HUES6 (cell line): ENCODE data around the gene CXCL13.
"Not testable (repeated sequence)": the region's sequence is repeated elsewhere in the genome, so short reads cannot be mapped to it uniquely, and the experiment has no call there.

Source experiments
- H3K27ac ChIP-seq: 2 replicates; pipeline ENCODE4 v1.7.0; 2013; ENCODE audit warnings: low read depth, mild to moderate bottlenecking, low read length, inconsistent platforms
- H3K27me3 ChIP-seq: 2 replicates; pipeline ENCODE4 v1.6.1; 2013; ENCODE audit warnings: low read length; ENCODE audit not compliant: control insufficient read depth, insufficient read depth
- H3K36me3 ChIP-seq: 2 replicates; pipeline ENCODE4 v1.6.1; 2013; ENCODE audit warnings: low read length; ENCODE audit not compliant: control insufficient read depth, insufficient read depth
- H3K4me1 ChIP-seq: 2 replicates; pipeline ENCODE4 v1.6.1; 2013; ENCODE audit warnings: low read length; ENCODE audit not compliant: control insufficient read depth, insufficient read depth
- H3K4me3 ChIP-seq: 2 replicates; pipeline ENCODE4 v1.5.1; 2013; ENCODE audit warnings: low read depth, low read length
- H3K9ac ChIP-seq: one replicate; pipeline ENCODE4 v1.6.1; 2013; ENCODE audit warnings: mild to moderate bottlenecking, low read length
- H3K9me3 ChIP-seq: 2 replicates; pipeline ENCODE4 v1.6.1; 2013; ENCODE audit warnings: low read depth, low read length; ENCODE audit not compliant: control insufficient read depth, insufficient read depth

Gene CXCL13

GRCh38 chr4:77605210-77605902 lies at the start of gene CXCL13:
Gene CXCL13 (plus strand): TSS chr4:77605820. CDS start chr4:77605866, 46 bp downstream.
- Histone ChIP-seq H3K4me3 (no peak within 1 kb of the TSS), H3K27ac (no peak within 1 kb of the TSS), H3K36me3 (no peaks in the 10 kb centered on the region), H3K4me1 (no peaks in the 10 kb centered on the region), H3K9me3 (no peaks in the 10 kb centered on the region), H3K27me3 (no peaks in the 10 kb centered on the region), H3K9ac (no peak within 1 kb of the TSS)

- Histone ChIP-seq H3K36me3 (no peaks in the 10 kb centered on the region), H3K9me3 (peaks cover 20% of the 10 kb centered on the region), H3K27me3 (no peaks in the 10 kb centered on the region), H3K9ac (no peak overlapping the region), H3K4me3 (no peak overlapping the region), H3K4me1 (no peaks in the 10 kb centered on the region), H3K27ac (no peak overlapping the region)
Measured at GRCh38 chr4:77560170-77560569, 45.5 kb upstream of the CXCL13 start.

- H3K9ac ChIP-seq, H3K4me1 ChIP-seq, H3K27ac ChIP-seq, H3K36me3 ChIP-seq, H3K27me3 ChIP-seq, H3K4me3 ChIP-seq: not testable (repeated sequence)
- H3K9me3 ChIP-seq: peaks cover 15% of the 10 kb centered on the region
Measured at GRCh38 chr4:77561720-77562119, 43.9 kb upstream of the CXCL13 start.

- H3K4me3 ChIP-seq: no peak overlapping the region
- H3K36me3 ChIP-seq: no peaks in the 10 kb centered on the region
- H3K27ac ChIP-seq: no peak overlapping the region
- H3K9me3 ChIP-seq: peaks cover 19% of the 10 kb centered on the region
- H3K27me3 ChIP-seq: no peaks in the 10 kb centered on the region
- no peaks in the 10 kb centered on the region for H3K4me1 ChIP-seq
- no peak overlapping the region for H3K9ac ChIP-seq
Measured at GRCh38 chr4:77564231-77564630, 41.4 kb upstream of the CXCL13 start.

GRCh38 chr4:77566148-77566547 lies 39.5 kb upstream of the CXCL13 start:
- H3K36me3 ChIP-seq: no peaks in the 10 kb centered on the region
- peaks cover 15% of the 10 kb centered on the region for H3K9me3 ChIP-seq
- no peak overlapping the region for H3K9ac ChIP-seq
- H3K27me3 ChIP-seq: no peaks in the 10 kb centered on the region
- H3K4me1 ChIP-seq: no peaks in the 10 kb centered on the region
- no peak overlapping the region for H3K4me3 ChIP-seq
- no peak overlapping the region for H3K27ac ChIP-seq

- peaks cover 6% of the 10 kb centered on the region for H3K9me3 ChIP-seq
- H3K9ac ChIP-seq: no peak overlapping the region
- no peaks in the 10 kb centered on the region for H3K27me3 ChIP-seq
- no peak overlapping the region for H3K4me3 ChIP-seq
- H3K27ac ChIP-seq: no peak overlapping the region
- no peaks in the 10 kb centered on the region for H3K36me3 ChIP-seq
- no peaks in the 10 kb centered on the region for H3K4me1 ChIP-seq
Measured at GRCh38 chr4:77567549-77567948, 38.1 kb upstream of the CXCL13 start.

- H3K36me3 ChIP-seq, H3K9ac ChIP-seq, H3K27ac ChIP-seq, H3K4me1 ChIP-seq, H3K4me3 ChIP-seq, H3K9me3 ChIP-seq, H3K27me3 ChIP-seq: not testable (repeated sequence)
Measured at GRCh38 chr4:77570508-77571214, 35.0 kb upstream of the CXCL13 start.

- no peak overlapping the region for H3K9ac ChIP-seq
- H3K36me3 ChIP-seq: no peaks in the 10 kb centered on the region
- no peaks in the 10 kb centered on the region for H3K27me3 ChIP-seq
- no peak overlapping the region for H3K27ac ChIP-seq
- peaks cover 10% of the 10 kb centered on the region for H3K9me3 ChIP-seq
- no peak overlapping the region for H3K4me3 ChIP-seq
- no peaks in the 10 kb centered on the region for H3K4me1 ChIP-seq
Measured at GRCh38 chr4:77576351-77576750, 29.3 kb upstream of the CXCL13 start.

GRCh38 chr4:77578145-77578544 lies 27.5 kb upstream of the CXCL13 start:
- H3K9ac ChIP-seq: no peak overlapping the region
- no peaks in the 10 kb centered on the region for H3K4me1 ChIP-seq
- H3K27me3 ChIP-seq: no peaks in the 10 kb centered on the region
- peaks cover 10% of the 10 kb centered on the region for H3K9me3 ChIP-seq
- no peaks in the 10 kb centered on the region for H3K36me3 ChIP-seq
- no peak overlapping the region for H3K4me3 ChIP-seq
- H3K27ac ChIP-seq: no peak overlapping the region

- Histone ChIP-seq H3K4me1 (no peaks in the 10 kb centered on the region), H3K9ac (no peak overlapping the region), H3K27ac (no peak overlapping the region), H3K4me3 (no peak overlapping the region), H3K36me3 (no peaks in the 10 kb centered on the region), H3K9me3 (peaks cover 10% of the 10 kb centered on the region), H3K27me3 (no peaks in the 10 kb centered on the region)
Measured at GRCh38 chr4:77579406-77580076, 26.1 kb upstream of the CXCL13 start.

GRCh38 chr4:77581724-77582123 lies 23.9 kb upstream of the CXCL13 start:
- Histone ChIP-seq H3K4me1 (no peaks in the 10 kb centered on the region), H3K36me3 (no peaks in the 10 kb centered on the region), H3K9me3 (peaks cover 7% of the 10 kb centered on the region; the same call in 1 of the 2 replicates), H3K4me3 (no peak overlapping the region), H3K9ac (no peak overlapping the region), H3K27me3 (no peaks in the 10 kb centered on the region), H3K27ac (no peak overlapping the region)
